ENCODE results near the gene MEX3A.
"Not testable (repeated sequence)": the region's sequence is repeated elsewhere in the genome, so short reads cannot be mapped to it uniquely, and the experiment has no call there.

MEX3A gene

DNA sequence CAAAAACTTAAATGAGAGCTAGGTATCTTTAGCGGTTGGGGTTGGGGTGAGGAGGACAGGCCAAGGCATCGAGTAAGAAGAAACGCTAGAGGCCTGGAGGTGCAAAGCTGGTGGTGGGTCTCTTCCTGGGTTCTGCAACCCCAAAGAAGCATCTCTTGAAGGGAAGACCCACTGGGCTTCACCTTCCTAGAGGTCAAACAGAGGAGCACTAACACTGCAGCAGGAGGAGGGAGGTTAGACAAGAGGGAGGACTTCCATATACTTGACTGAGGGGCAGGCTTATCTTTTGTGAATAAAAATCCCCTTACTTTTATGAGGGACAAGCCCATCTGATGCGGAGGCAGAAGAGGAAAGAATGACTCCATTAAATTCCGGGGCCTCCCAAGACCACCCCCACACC lies 2.5 kb downstream of the MEX3A start:
- DNase-seq (ENCODE audit: low read depth in 2 of 2) = no peak

DNA sequence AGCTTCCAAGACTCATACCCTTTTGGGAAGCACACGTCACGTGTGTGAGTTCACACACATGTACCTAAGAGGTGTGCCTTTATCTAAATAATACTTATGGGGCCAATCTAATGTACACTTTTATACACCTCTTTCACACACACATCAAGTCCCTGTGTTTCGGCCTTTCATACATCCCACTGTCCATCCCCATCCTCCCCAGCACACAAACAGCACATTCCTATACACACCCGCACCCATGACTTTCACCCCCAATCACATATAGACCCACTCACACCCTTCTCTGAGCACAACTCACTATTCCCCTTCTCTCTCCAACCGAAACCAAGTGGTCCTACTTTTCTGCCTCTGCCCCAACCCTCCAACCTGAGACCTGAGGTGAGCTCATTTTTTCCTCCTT lies 3.5 kb downstream of the MEX3A start:
- no peak for DNase-seq (ENCODE audit: low read depth in 2 of 2)

DNA sequence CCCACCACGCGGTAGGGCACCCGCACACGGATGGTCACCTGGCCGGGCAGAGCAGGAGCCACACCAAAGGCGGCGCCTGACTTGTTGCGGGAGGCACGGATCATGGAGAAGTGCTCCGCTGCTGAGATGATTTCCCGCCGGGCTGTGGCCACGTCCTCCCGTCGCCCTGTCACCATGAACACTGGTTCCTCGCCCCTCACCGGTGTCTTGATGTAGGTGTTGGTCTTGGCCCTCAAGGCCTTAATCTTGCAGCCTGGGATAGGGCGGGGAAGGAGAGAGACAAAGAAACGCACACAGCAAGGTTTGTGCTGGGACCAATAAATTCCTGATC lies 4.9 kb downstream of the MEX3A start:
- DNase-seq (ENCODE audit: low read depth in 2 of 2) = no peak

DNA sequence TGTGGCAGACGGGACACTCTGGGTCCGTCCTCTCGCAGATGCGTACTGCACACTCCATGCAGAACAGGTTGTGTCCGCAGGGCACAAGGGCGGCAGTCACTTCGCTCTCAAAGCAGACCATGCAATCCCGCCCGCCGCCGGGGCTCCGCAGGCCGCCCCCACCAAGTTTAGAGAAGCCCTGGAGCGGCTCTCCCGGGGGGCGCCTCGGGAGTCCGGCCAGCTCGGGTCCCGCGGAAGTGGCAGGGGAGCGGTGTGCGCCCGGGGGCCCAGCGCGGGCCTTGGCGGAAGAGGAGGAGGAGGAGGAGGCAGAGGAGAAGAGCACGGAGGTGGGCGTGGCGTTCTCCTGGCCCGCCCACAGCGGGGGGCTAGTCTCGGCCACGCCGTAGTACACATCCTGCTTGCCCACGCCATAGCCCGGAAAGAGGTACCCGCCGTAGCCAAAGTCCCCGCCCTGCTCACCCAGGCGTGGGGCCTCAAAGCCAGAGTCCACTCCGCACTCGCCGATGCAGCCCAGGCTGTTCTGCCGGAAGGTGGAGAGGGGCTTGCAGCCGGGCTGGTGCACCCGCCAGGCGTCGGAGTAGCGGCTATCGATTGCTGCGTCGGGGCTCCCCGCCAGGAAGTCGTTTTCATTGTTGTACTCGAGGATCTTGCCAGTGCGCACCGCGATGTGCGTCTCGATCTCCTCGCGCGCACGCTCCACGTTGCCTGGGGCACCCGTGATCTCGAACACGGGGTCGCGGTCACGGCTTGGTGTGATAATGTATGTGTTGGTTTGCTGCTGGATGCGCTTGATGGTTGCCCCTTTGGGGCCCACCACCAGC lies 5.4 kb downstream of the MEX3A start:
- no peak for DNase-seq (ENCODE audit: low read depth in 2 of 2)

DNA sequence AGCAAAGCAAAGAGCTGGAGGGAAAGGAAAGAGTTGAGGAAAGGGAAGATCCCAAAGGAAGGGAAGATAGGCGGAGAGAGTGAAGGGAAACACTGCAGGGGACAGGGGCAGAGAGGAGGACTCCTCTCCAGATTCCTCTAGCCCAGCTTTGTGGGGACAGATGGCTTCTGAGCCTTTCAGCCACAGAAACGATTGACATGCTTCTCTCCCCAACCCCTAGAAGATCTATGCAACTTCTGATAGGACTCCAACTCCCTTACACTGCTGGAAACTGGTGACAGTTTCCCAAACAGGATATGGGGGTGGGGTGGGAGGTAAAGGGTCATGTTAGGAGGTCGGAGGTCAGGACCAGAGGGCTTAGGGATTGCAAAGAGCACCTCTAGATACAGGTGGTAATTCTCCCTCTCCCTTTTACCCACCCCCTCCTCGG lies 6.5 kb downstream of the MEX3A start:
- DNase-seq (ENCODE audit: low read depth in 2 of 2) = no peak

DNA sequence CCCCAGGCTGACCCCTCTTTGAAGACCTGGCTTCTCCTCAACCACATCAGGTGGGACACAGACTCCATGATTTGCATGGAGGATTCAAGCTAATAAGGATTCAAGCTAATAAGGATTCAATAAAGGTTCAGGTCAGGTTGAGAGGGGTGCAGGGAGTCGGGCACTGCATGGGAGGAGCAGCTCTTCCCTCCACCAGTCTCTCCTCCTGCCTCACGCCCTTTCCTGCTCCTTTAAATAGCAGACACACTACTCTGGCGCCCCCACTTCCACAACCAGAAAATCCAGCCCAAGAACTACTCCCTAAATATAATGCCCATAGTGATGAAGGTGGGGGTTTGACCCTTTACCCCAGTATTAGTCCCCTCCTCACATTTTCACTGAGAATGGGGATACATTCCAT lies 7.1 kb downstream of the MEX3A start:
- DNase-seq (ENCODE audit: low read depth in 2 of 2) = no peak

DNA sequence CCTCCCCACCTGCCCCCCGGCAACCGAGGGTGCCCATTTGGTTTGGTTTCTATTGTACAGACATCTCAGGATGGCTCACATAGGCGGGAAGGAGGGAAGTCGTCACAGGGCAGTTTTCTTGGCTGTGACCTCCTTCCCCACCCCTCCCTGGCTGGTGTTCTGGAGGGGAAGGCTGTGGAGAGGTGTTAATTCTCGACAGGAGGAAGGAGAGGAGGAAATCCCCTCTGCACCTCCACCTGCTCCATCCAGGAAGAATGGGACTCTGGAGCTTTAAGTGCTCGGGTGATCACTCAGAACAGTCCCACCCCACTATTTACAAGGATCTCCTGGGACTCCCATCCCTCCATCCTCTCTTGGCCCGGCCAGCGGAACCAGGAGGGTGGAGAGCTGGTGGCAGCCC lies 7.6 kb downstream of the MEX3A start:
- no peak for DNase-seq (ENCODE audit: low read depth in 2 of 2)

DNA sequence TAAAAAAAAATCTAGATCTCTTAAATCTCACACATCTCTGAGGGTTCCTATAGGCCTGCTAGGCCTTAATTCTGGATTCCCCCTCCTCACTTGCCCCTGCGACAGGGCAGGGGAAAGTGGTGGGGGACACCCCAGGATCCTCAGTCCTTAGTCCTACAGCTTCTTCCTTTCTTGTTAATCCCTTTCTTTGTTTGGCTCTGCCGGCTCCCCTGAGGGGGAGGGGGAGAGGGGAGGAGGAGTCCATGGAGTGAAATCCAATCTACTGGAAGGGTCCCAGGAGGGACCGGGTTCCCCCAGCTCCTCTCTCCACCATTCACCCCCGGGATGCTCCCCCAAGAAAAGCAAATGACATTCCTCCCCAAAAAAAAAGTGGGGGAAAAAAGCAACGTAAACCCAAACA lies 8.5 kb downstream of the MEX3A start:
- DNase-seq (ENCODE audit: low read depth in 2 of 2) = no peak

DNA sequence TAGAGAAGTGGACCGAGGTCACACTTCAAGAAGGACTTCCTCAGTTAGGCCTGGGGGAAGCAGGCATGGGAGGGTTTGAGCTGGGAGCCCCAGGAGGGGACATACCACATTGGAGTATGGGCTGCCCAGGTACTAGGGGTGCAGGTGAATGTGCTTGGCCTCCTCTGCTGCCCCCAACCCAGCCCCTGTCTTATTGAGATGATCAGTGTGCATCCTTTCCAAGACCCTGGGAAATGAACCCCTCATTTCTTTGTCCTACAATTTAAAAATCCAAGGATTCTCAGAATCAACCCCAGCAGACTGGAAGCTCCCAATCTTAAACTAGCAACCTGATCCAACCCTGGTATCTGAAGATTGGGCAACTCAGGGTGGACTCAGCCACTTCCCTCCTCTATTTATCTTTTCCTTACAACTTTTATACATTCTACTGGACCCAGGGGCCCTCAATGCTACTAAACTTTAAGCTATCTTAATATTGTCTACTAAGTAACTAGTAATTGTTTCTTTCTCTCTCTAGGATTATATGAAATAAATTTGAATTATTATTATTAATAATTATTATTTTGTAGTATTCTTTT lies 9.1 kb downstream of the MEX3A start:
- no peak for DNase-seq (ENCODE audit: low read depth in 2 of 2)

DNA sequence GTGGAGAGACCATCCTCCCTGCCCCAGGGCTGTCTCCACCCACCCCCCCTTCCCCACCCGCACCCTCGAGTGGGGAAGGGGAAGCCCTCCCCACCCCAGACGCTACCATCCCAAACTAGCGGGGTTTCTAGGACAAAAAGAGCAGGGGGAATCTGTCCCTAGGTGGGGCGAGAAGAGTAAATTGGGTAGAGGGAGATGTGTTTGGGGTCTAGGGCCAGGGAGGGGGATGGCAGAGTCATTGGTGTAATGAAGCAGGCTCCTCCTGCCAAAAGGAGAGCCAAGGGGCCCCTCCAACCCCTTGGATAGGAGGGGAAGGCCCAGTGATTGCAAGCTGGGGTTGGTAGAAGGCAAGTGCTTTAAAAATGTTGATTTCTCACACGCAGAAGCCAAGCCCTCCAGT lies 10.0 kb downstream of the MEX3A start:
- no peak for DNase-seq (ENCODE audit: low read depth in 2 of 2)

DNA sequence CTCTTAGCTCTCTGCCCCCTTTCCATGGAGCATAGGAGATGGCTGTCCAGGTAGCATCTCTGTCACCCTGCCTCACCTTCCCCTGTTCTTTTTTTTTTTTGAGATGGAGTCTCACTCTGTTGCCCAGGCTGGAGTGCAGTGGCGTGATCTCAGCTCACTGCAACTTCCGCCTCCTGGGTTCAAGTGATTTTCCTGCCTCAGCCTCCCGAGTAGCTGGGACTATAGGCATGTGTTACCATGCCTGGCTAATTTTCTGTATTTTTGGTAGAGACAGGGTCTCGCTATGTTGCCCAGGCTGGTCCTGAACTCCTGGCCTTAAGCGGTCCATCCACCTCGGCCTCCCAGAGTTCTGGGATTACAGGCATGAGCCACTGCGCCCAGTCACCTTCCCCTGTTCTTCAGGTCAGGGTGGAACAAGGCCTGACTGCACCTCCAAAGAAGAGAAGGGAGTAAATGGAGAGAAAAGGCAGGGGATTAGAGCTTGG lies 10.9 kb downstream of the MEX3A start:
- not testable (repeated sequence) for DNase-seq (ENCODE audit: low read depth in 2 of 2)

DNA sequence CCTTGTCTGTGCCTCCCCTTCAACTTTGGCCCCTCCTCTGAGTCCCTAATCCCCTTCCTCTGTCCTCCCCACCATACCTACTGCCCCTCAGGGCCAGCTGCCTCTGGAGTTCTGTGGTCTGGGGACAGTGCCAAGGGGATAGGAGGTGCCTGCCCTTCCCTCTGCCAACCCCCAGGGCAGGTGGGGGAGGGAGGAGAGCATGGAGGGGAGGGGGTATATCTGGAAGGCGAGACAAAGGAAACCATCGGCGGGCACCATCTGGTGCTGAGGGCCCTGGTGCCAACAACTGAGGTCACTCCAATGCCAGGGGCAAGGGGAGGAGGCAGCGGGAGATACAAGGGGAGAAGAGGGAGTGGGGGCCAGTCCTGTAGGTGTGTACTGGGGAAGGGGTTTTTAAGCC lies 11.7 kb downstream of the MEX3A start:
- DNase-seq (ENCODE audit: low read depth in 2 of 2) = no peak

DNA sequence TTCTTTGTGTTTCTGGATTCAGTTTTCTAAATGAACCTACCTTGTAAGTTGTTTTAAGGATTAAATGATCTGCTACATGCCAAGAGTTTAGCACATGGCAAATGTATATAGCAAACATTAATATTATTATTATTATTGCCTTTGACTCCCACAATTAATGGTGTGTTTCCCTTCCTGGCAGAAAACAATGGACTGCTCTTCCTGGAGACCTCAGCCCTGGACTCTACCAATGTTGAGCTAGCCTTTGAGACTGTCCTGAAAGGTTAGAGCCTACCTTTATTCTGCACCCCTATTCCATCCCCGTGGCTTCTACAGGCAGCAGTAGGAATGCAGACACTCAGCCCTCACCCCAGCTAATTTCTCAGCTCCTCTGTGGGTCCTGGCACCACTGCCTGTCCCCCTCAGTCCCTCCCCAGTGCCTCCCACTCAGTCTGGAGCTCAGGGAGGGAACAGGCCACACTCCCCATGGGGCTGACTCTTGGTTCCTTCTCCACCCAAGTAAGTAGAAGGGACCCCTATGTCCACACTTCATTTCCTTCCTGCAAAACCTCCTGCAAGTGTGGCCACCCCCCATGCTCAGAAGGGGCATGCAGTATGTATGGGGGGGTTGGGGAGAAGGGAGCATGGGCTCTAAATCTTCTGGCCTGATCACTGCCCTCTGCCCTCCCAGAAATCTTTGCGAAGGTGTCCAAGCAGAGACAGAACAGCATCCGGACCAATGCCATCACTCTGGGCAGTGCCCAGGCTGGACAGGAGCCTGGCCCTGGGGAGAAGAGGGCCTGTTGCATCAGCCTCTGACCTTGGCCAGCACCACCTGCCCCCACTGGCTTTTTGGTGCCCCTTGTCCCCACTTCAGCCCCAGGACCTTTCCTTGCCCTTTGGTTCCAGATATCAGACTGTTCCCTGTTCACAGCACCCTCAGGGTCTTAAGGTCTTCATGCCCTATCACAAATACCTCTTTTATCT lies 12.5 kb downstream of the MEX3A start:
- no peak for DNase-seq (ENCODE audit: low read depth in 2 of 2)

DNA sequence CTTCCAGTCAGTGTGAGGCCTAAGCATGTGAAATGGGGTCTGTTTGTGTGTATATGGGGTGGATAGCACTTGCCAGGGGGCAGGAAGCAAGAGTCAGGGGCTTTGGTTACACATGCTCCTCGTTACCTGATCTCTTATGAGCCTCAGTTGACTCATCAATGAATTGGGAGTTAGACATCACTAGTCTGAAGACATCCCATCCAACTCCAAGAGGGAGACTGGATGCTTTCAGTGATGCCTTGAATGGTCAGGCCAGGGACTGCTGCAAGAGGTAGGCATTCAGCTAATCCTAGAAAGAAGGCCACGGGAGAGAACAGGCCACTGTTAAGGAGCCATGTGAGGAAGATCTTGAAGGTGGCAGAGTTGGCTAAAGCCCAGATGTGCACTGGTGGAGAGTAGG lies 15.0 kb downstream of the MEX3A start:
- DNase-seq (ENCODE audit: low read depth in 2 of 2) = no peak

DNA sequence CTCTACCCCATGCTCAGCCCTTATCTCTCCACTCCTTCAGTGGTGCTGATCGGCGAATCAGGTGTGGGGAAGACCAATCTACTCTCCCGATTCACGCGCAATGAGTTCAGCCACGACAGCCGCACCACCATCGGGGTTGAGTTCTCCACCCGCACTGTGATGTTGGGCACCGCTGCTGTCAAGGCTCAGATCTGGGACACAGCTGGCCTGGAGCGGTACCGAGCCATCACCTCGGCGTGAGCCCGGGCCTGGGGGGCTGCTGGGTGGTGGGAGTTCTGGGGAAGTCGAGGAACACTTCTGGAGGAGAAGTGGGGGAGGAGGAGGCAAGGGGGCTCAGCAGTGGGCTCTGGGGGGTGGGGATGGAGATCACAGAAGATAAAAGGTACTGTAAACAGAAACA lies 16.4 kb downstream of the MEX3A start:
- no peak for DNase-seq (ENCODE audit: low read depth in 2 of 2)

DNA sequence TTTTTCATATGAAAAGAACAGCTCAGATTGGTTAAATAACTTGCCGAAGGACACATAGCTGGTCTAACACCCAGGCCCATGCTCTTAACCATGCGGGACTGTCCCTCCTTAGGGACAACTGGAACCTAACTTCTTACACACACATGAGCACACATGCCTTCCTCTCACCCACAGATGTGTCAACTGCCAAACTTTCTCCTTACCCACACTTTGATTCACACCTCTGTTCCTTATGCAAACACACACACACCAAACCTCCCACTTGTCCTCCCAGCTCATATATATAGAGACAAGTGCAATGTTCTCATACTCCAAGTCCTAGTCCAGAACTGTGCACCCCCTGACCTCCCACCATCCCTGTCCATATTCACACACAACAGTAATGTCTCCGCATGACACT lies 17.1 kb downstream of the MEX3A start:
- DNase-seq (ENCODE audit: low read depth in 2 of 2) = no peak

DNA sequence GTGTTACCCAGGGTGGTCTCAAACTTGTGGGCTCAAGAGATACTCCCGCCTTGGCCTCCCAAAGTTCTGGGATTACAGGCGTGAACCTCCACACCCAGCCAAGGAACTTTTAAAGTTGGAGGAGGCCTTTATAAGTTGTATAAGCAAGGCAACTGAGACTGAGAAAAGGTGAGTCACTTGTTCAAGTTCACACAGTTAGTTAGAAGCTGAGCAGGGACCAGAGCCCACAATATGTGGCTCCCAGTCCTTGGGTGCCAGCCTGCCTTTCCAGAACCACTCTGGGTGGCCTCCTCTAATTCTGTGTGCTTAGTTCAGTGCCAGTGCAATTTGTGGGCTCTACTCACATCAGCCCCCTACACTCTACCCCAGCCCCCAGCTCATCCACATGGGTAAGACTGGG lies 17.6 kb downstream of the MEX3A start:
- DNase-seq (ENCODE audit: low read depth in 2 of 2) = no peak

DNA sequence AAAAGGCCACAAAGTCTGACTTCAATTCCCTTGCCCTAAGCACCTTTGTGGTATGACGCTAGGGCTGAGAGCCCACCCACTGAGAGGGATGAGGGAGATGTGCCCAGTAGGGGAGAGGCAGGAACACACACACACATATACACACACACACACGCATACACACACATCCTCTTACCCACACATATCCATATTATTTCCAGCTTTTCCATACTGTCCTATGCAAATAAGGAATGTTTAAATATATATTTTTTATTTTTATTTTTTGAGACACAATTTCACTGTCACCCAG lies 18.3 kb downstream of the MEX3A start:
- DNase-seq (ENCODE audit: low read depth in 2 of 2) = no peak

DNA sequence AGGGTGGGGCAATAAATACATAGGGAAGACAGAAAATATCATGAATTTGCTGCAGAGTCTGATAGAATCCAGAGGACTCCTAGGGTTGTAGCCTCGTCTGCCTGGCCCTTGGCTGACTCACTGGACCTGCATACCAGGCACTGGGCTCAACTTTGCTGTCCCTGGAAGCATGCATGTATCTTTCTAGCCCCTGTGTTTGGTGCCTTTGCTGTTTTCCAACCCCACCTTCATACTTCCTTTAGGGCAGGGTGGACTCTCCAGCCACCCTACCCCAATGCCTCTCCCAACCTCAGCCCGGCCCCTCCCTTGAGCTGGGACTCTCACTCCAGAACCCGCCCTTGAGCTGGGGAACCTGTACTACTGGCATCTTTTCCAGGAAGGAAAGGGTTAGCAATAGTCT lies 20.1 kb downstream of the MEX3A start:
- no peak for DNase-seq (ENCODE audit: low read depth in 2 of 2)

DNA sequence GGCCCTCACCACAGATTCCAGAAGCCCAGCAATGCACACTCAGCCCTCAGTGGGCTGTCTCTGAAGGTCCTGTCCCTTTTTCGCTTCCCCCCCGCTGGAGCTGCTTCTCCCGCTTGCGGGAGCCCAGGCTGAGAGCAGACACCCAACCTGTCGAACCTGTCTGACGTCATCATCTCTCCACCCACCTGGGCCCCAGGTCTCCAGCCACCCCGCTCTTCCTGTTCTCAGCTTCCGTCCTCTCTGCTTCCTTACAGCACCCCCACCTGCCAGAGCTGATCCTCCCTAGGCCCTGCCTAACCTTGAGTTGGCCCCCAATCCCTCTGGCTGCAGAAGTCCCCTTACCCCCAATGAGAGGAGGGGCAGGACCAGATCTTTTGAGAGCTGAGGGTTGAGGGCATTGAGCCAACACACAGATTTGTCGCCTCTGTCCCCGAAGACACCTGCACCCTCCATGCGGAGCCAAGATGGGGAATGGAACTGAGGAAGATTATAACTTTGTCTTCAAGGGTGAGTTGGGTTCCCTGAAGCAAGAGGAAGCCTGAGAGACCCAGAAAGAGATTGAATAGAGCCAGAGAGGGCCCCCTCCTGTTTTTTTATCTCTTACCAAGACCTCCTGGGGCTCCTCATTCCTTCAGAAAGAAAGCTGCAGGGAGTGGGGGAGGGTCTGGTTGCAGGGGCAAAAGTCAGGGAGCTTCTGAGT lies 21.2 kb downstream of the MEX3A start, which contains the start of gene RAB25:
Gene RAB25, plus strand, starts transcription at position 224 of the 700 bp plus-strand sequence. Its CDS starts 241 bp downstream, at position 465.
- no peak for DNase-seq (ENCODE audit: low read depth in 2 of 2)

DNA sequence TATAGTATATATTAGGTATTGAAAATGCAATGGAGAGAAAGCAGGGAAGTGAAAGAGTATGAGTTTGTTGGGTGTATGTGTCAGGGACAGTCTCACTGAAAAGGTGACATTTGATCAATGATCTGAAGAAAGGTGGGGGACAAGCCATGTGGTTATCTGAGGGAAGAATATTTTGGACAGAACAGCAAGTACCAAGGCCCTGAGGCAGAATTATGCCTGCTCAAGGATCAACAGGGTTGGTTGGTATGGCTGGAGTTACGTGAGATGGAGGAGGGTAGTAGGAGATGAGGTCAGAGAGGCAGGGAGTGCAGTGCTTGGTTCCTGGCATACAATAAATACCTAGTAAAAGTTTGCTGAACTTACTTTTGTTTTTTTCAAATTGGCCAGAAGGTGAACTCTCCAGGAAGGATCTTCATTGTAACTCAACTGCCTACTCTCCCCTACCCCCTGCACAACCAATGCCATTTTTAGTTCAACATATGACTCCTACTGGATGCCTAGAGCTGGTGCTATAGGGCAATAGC lies 25.9 kb downstream of the MEX3A start:
- DNase-seq (ENCODE audit: low read depth in 2 of 2) = no peak

Measured in stimulated activated CD4-positive, alpha-beta T cell treated with anti-CD3 and anti-CD28 coated beads, Interleukin-1b, Interleukin-23, amount 100 ng/mL, for 1 hour (primary cell).